NCI-H187 (cell line): ENCODE data around the gene DLG2.

ENCODE experiments used
- DNase-seq, 2 experiments: peaks; one replicate each; lab custom pipeline; 2025; lab: John Stamatoyannopoulos, UW

The DLG2 gene

GRCh38 chr11:84775503-84775902 lies 851.6 kb downstream of the DLG2 start:
- DNase-seq = no peak

- DNase-seq = no peak
Measured at GRCh38 chr11:84763931-84764330, 863.2 kb downstream of the DLG2 start.

GRCh38 chr11:84757711-84758110 lies 869.4 kb downstream of the DLG2 start:
- DNase-seq = no peak

- no peak for DNase-seq
Measured at GRCh38 chr11:84751371-84751770, 875.8 kb downstream of the DLG2 start.

GRCh38 chr11:84747871-84748270 lies 879.3 kb downstream of the DLG2 start:
- DNase-seq = no peak

GRCh38 chr11:84740050-84740449 lies 887.1 kb downstream of the DLG2 start:
- no peak for DNase-seq

- no peak for DNase-seq
Measured at GRCh38 chr11:84724256-84724655, 902.9 kb downstream of the DLG2 start.

GRCh38 chr11:84722583-84723108 lies 904.5 kb downstream of the DLG2 start:
- DNase-seq = no peak

- no peak for DNase-seq
Measured at GRCh38 chr11:84721561-84721961, 905.6 kb downstream of the DLG2 start.

GRCh38 chr11:84720706-84721402 lies 906.3 kb downstream of the DLG2 start:
- DNase-seq = no peak

GRCh38 chr11:84719935-84720577 lies 907.1 kb downstream of the DLG2 start:
- no peak for DNase-seq

- DNase-seq = no peak
Measured at GRCh38 chr11:84714316-84714780, 912.8 kb downstream of the DLG2 start.

GRCh38 chr11:84691830-84692229 lies 935.3 kb downstream of the DLG2 start:
- no peak for DNase-seq

- DNase-seq = no peak
Measured at GRCh38 chr11:84687433-84687832, 939.7 kb downstream of the DLG2 start.

- DNase-seq = no peak
Measured at GRCh38 chr11:84686716-84687115, 940.4 kb downstream of the DLG2 start.

- DNase-seq = no peak
Measured at GRCh38 chr11:84685976-84686375, 941.2 kb downstream of the DLG2 start.

- DNase-seq = no peak
Measured at GRCh38 chr11:84685149-84685548, 942.0 kb downstream of the DLG2 start.

GRCh38 chr11:84681456-84681855 lies 945.7 kb downstream of the DLG2 start:
- no peak for DNase-seq

GRCh38 chr11:84675396-84676025 lies 951.6 kb downstream of the DLG2 start:
- no peak for DNase-seq

- no peak for DNase-seq
Measured at GRCh38 chr11:84673753-84674152, 953.4 kb downstream of the DLG2 start.

- DNase-seq = no peak
Measured at GRCh38 chr11:84671325-84671999, 955.7 kb downstream of the DLG2 start.

GRCh38 chr11:84663731-84664130 lies 963.4 kb downstream of the DLG2 start:
- DNase-seq = no peak
